K562 (cell line): ENCODE data around the gene SLC25A17. TPM values are rescaled to one million over a fixed set of nuclear protein-coding genes. Genes with fewer than 3 reads are reported as not detected.

Source experiments
- C11orf30 ChIP-seq: fragments of 450-650 bp; IDR thresholded peaks from 2 replicates; pipeline ENCODE4 v1.6.1; 2016; ENCODE audit warnings: low read depth, mild to moderate bottlenecking
- FOXP1 ChIP-seq: sonication (generic); formaldehyde crosslinking; IDR thresholded peaks from 2 replicates; pipeline ENCODE4 v1.8.0; 2022; ENCODE audit warnings: mild to moderate bottlenecking, missing genetic modification reagents
- KDM1A ChIP-seq, 2 experiments: fragments of 450-650 bp; IDR thresholded peaks; 2 replicates each; pipeline ENCODE4 v1.6.1; 2016; ENCODE audit warnings: mild to moderate bottlenecking in 2 of 2
- MAFG ChIP-seq: fragments of 450-650 bp; conservative IDR thresholded peaks from 2 replicates; pipeline ENCODE4 v1.6.1; 2016; ENCODE audit warnings: missing genetic modification characterization, missing compliant biosample characterization
- NFE2 ChIP-seq: IDR thresholded peaks from 2 replicates; pipeline ENCODE4 v1.6.1; 2014; ENCODE audit warnings: antibody characterized with exemption, low read depth
- NFIC ChIP-seq: fragments of 450-650 bp; IDR thresholded peaks from 2 replicates; pipeline ENCODE4 v1.6.1; 2017; ENCODE audit warnings: mild to moderate bottlenecking, inconsistent platforms
- PKNOX1 ChIP-seq: fragments of 450-650 bp; IDR thresholded peaks from 2 replicates; pipeline ENCODE4 v1.6.1; 2016
- PTTG1 ChIP-seq: fragments of 450-650 bp; IDR thresholded peaks from 2 replicates; pipeline ENCODE4 v1.6.1; 2016; ENCODE audit warnings: low read depth, mild to moderate bottlenecking, missing genetic modification characterization, missing compliant biosample characterization
- SP2 ChIP-seq: IDR thresholded peaks from 2 replicates; pipeline ENCODE4 v1.6.1; 2011; ENCODE audit warnings: mild to moderate bottlenecking, low read depth, low read length, moderate library complexity; ENCODE audit not compliant: poor library complexity, severe bottlenecking; ENCODE audit errors: extremely low read depth
- ZMIZ1 ChIP-seq, 2 experiments: fragments of 150-350 bp in 1 of 2; IDR thresholded peaks; 2 replicates each; pipeline ENCODE4 v1.6.1; 2012 to 2016; ENCODE audit warnings: low read depth in 2 of 2, low read length in 2 of 2, mild to moderate bottlenecking in 1 of 2, moderate library complexity in 1 of 2
- ZNF282 ChIP-seq: sonication (generic); formaldehyde crosslinking; IDR thresholded peaks from 2 replicates; pipeline ENCODE4 v1.8.1; 2023; ENCODE audit warnings: missing genetic modification reagents
- polyA plus RNA-seq, 8 experiments: library from polyadenylated mRNA; depleted of rRNA in 4 of 8; stranded (reverse) in 5 of 8; unstranded in 3 of 8; fragments of >200 nt; fragmentation: Nextera tagmentation in 2 of 8; fragmentation: Illumina TruSeq in 1 of 8; extraction: Ambion mirVana in 2 of 8; extraction: Trizol in 1 of 8; gene quantifications; 2 replicates each; pipeline versions ENCODE4 v1.2.1 to v1.2.3, GENCODE V29; 2011 to 2014; ENCODE audit warnings: inconsistent platforms in 1 of 8, missing spikeins in 1 of 8
- total RNA-seq, 7 experiments: library from RNA; depleted of rRNA in 6 of 7; stranded (reverse); fragments of >200 nt in 6 of 7; fragmentation: Illumina TruSeq in 2 of 7; extraction: Trizol in 2 of 7; gene quantifications; 2 replicates each; pipeline versions ENCODE4 v1.2.1 to v1.2.3, GENCODE V29; 2011 to 2021; ENCODE audit warnings: low replicate concordance in 1 of 7

SLC25A17 gene
- total and polyA plus RNA-seq, 9 of the 15 experiments (the other 6 are each of a cell fraction or from before 2014, with no cell fraction given), result 32.6 to 136 (median 56.2) TPM

- peak; percentile 9 to 11; a peak in 1 of 4 replicates for TF ChIP-seq KDM1A (IDR thresholded peaks at IDR 0.05)
- peak; percentile 37; the same call in 1 of the 2 replicates for TF ChIP-seq C11orf30
- no peak for TF ChIP-seq ZMIZ1 (IDR thresholded peaks at IDR 0.05; ENCODE audit: low read depth in 2 of 2, low read length in 2 of 2)
- no peak for TF ChIP-seq NFIC
- no peak for TF ChIP-seq SP2
- no peak for TF ChIP-seq ZNF282
- TF ChIP-seq NFE2, result peak; percentile 70
- peak; percentile 65; the same call in 1 of the 2 replicates for TF ChIP-seq PKNOX1
- no peak for TF ChIP-seq FOXP1
- no peak for TF ChIP-seq PTTG1
- TF ChIP-seq MAFG (tag), result peak; percentile 44
- TF ChIP-seq, all 486 proteins: peak for 7
Measured at GRCh38 chr22:40721266-40721665, 97.9 kb downstream of the SLC25A17 start (continued).
